ENCODE results near the gene SLC39A10. TPM values are rescaled to one million over a fixed set of nuclear protein-coding genes. Genes with fewer than 3 reads are reported as not detected.
"Not testable (repeated sequence)": the region's sequence is repeated elsewhere in the genome, so short reads cannot be mapped to it uniquely, and the experiment has no call there.

SLC39A10 gene
- polyA plus RNA-seq, 4 donors, result 77.5 to 98.4 (median 89.0) TPM

DNA sequence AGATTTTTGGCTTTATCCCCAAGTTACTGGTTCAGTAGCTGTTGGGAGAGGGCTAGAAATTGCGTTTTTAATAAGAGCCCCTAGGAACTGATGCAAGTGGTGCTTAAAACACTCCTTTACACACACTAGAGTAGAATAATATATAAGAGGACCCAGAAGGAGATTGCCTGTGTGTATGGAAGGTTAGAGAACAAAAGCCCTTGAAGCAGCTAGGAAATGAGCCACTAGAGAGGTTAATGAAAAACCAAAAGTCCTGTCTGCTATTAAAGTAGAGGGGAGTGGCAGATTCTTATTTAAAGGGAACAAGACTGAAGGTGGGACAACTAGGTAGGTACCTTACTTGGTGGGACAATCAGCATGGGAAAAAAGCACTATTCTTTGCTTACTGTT, 14.4 kb upstream of the SLC39A10 start:
- no peak for DNase-seq (ENCODE audit: low read depth in 4 of 4, low spot score in 3 of 4)

GRCh38 chr2:195644708-195645107, 12.3 kb upstream of the SLC39A10 start:
- not testable (repeated sequence) for DNase-seq (ENCODE audit: low read depth in 4 of 4, low spot score in 3 of 4)

DNA sequence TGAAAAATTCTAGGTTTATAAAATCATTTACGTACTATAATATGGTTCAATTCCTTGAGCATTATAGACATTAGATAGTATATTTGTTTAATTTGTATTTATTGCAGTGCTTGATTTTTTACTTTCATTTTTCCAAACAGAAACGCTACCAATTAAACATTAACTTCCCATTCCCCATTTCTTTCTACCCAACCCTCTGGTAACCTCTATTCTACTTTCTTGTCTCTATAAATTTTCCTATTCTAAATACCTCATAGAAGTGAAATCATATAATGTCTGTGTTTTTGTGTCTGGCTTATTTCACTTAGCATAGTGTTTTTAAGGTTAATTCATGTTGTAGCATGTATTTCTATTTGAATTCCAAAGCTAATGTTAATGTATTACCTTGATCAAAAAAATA, 11.6 kb upstream of the SLC39A10 start:
- no peak for DNase-seq (ENCODE audit: low read depth in 4 of 4, low spot score in 3 of 4)

DNA sequence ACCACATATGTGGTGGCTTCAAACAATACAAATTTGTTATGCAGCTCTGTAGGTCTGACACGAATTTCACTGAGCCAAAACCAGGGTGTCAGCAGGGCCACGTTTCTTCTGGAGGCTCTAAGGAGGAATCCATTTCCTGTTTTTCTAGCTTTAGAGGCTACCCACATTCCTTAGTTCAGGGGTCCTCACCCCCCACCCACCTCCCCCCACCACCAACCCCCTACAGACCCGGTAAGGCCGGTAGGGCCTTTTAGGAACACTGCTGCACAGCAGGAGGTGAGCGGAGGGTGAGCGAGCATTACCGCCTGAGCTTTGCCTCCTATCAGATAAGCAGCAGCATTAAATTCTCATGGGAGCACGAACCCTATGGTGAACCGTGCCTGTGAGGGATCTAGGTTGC, 10.6 kb upstream of the SLC39A10 start:
- no peak for DNase-seq (ENCODE audit: low read depth in 4 of 4, low spot score in 3 of 4)

DNA sequence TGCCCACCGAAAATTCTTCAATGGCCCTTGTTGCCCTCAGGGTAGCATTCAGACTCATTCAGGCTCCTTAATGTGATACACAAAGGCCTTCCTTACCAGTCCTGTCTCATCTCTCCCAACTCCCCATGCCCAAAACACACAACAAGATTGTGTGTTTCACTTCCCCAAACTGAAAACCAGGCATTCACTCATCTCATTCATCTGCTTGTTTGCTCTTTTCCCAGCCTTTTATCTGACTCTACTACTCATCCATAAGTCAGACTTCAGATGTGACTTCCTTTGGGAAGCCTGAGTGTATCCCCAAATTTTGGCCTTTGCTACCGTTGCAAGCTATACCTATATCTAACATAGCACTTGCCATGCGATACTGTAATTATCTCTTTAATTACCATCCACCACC, 9.7 kb upstream of the SLC39A10 start:
- no peak for DNase-seq (ENCODE audit: low read depth in 4 of 4, low spot score in 3 of 4)

DNA sequence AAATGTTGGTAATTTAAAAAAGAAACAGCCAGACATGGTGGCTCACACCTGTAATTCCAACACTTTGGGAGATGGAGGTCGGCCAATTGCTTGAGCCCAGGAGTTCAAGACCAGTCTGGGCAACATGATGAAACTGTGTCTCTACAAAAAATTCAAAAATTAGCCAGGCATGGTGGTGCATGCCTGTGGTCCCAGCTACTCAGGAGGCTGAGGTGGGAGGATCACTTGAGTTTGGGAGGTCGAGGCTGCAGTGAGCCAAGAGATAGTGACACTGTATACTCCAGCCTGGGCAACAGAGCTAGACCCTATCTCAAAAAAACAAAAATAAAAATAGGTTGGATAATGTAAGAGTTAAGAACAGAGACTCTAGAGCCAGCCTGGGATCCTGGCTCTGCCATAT, 8.7 kb upstream of the SLC39A10 start:
- not testable (repeated sequence) for DNase-seq (ENCODE audit: low read depth in 4 of 4, low spot score in 3 of 4)

DNA sequence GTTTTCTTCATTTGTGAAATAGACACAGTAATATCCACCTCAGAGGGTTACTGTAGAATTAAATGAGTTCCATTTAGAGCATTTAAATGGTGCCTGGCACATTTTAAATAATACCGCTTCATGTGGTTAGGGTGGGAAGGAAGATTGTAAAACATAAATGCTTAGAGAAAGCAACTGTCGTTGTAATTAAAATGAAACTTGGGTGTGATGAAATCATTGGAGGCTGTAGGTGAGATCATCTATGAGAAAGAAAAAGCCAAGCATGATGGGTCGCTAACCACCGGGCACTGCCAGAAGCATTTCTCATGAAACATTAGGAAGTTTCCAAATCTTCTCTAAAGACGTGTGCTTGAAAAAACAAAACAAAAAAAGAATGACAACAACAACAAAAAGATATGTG, 8.2 kb upstream of the SLC39A10 start:
- no peak for DNase-seq (ENCODE audit: low read depth in 4 of 4, low spot score in 3 of 4)

DNA sequence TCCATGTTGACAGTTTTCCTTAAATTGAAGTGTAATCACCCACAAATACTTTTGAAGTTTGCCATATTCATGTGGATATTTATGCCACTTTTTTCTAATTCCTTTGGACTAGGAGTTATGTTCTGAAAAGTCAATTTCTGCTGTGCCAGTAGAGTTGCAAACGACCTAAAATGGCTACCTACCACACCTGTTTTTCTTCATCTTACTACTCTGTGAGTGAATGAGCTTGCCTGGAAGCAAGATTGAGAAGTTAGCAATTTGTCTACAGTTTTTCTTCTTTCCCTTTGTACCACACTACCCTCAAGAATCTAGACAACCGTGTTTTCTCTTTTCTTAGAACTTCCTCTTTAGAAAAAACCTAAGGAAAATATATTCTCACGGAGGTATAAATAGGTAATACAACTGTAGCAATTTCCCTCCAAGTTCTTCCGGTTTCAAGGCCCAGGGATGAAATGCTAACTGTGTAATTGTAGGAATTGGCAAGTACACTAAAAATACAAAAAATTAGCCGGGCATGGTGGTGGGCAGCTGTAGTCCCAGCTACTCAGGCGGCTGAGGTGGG, 7.3 kb upstream of the SLC39A10 start:
- DNase-seq (ENCODE audit: low read depth in 4 of 4, low spot score in 3 of 4), result no peak

DNA sequence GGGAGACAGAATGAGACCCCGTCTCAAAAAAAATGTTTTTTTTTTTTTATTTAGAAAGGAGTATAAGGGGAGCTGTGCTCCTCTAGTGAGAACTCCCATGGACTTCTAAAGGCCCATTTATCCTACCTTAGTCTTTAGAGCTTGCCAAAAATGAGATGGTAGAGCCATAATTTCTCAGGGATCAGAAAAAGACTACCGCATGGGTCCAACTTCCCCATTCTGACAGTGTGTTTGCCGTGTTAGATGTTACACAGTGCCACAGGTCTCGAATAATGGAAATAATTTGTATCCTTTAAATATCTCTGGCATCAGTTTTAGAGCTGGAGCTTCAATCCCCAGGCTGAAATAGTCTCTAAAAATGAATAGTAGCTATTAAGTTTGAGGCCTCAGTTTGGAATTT, 6.0 kb upstream of the SLC39A10 start:
- no peak for DNase-seq (ENCODE audit: low read depth in 4 of 4, low spot score in 3 of 4)

- DNase-seq (ENCODE audit: low read depth in 4 of 4, low spot score in 3 of 4), result no peak
Observed at GRCh38 chr2:195652911-195653310, 4.1 kb upstream of the SLC39A10 start.

DNA sequence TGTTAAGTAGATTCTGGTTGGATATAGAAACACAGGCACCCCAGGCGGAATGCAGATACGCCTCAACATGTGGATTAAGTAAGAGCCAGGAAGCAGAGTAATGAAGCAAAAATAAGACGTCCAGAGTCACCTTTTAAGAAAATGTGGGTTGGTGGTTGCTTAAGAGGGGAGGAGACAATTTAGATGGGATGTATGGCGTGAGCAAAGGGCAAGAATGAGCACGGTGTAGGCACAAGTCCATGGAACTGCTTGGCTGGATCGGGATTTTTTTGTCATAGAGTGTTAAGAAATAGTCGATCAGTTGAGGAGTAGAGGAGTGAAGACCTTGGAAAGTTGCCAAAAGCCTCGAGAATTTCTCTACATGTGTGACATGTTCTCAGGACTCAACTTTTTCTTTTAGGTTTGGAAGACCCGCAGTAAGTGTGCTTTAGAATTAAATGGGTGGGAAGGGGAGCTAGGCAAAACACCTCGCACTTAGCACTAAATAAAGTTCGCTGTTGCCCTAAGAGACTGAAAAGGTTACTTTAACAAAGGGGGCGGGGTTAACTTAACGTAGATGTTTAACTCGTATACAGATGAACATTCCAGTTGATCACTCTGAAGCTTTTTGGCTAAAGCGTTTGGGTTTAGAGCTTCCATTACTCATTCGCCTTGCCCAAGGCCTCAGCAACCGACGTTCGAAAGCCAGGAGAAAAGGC, 716 bp upstream of the SLC39A10 start:
- peak in 1 of 4 donors; percentile 14 for DNase-seq (ENCODE audit: low read depth in 4 of 4, low spot score in 3 of 4)

- peak in 3 of 4 donors; percentile 55 to 67 (median 63) for DNase-seq (ENCODE audit: low read depth in 4 of 4, low spot score in 3 of 4)
Observed at GRCh38 chr2:195657634-195658540, 861 bp downstream of the SLC39A10 start.

DNA sequence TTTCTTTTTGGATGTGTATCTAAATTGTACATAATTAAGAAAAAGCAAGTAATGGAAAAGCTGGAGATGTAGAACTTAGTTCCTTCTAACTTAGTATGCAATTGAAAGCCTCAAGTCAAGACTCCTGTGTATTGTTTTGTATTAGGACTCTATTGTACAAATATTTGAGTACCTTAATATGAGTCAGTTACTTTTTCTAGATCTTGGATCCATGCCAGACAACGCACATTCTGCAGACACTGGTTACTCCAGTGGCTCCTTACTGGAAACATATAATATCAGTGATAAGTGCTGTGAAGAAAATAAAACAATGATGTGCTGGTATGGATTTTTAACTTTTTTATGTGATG, 1.5 kb downstream of the SLC39A10 start:
- peak in 3 of 4 donors; percentile 12 to 23 (median 18) for DNase-seq (ENCODE audit: low read depth in 4 of 4, low spot score in 3 of 4)

DNA sequence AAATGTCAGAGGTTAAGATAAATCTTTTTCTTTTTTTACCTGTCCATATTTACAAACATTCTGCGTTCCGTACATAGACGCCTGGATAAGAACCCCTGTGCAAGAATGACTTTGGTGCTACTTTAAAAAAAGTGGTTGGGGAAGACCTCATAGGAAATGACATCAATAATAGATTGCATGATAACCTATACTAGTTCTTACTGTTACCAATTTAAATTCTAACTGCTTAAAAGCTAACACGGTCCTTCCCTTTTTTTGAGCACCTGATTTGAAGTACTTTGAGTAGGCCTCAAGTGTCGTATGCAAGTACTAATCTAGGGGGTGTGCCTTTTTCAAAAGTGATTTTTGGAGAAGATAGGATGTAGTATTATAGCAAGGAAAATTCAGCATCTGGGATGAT, 2.1 kb downstream of the SLC39A10 start:
- no peak for DNase-seq (ENCODE audit: low read depth in 4 of 4, low spot score in 3 of 4)

- peak in 3 of 4 donors; percentile 59 to 71 (median 69) for DNase-seq (ENCODE audit: low read depth in 4 of 4, low spot score in 3 of 4)
Observed at GRCh38 chr2:195659982-195660890, 3.2 kb downstream of the SLC39A10 start.

- DNase-seq (ENCODE audit: low read depth in 4 of 4, low spot score in 3 of 4), result no peak
Observed at GRCh38 chr2:195662138-195662537, 5.1 kb downstream of the SLC39A10 start.

- DNase-seq (ENCODE audit: low read depth in 4 of 4, low spot score in 3 of 4), result no peak
Observed at GRCh38 chr2:195663007-195663406, 6.0 kb downstream of the SLC39A10 start.

DNA sequence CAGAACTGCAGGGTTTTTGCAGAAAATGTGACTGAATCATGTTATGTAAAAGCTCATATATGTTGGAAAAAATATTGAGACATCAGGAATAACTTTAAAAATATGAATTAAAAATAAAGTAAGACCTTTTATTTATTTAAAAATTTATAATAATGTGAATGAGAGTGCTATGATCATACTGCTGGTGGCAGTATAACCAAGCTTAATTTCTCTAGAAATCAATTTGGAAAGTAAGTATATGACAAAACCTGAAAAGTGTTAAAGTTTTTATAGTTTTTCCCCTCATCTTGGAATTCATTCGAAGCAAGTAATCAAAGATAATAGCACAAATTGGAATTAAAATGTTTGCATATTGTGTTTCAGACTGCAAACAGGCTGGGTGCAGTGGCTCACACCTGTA, 7.5 kb downstream of the SLC39A10 start:
- DNase-seq (ENCODE audit: low read depth in 4 of 4, low spot score in 3 of 4), result no peak

- not testable (repeated sequence) for DNase-seq (ENCODE audit: low read depth in 4 of 4, low spot score in 3 of 4)
Observed at GRCh38 chr2:195665153-195665552, 8.1 kb downstream of the SLC39A10 start.

- no peak for DNase-seq (ENCODE audit: low read depth in 4 of 4, low spot score in 3 of 4)
Observed at GRCh38 chr2:195666113-195666712, 9.2 kb downstream of the SLC39A10 start.

Measured in right renal pelvis (tissue), 4 donors.